AG04449 (cell line): Measurements from ENCODE around the gene EPRS1.

Experiments
- CTCF ChIA-PET: fragments of 350-600 bp; formaldehyde crosslinking; extraction: SDS; loops from one replicate; lab custom pipeline; 2021; ENCODE audit warnings: antibody characterized with exemption; lab: Yijun Ruan, JAX
- POLR2A ChIA-PET: fragments of 400-600, 350-600 bp; formaldehyde crosslinking; extraction: SDS; loops from one replicate; lab custom pipeline; 2020; ENCODE audit warnings: antibody characterized with exemption, inconsistent platforms; lab: Yijun Ruan, JAX
- DNase-seq: peaks from one replicate; pipeline ENCODE4 v3.0.0-alpha.2; 2010; ENCODE audit warnings: low read depth, low spot score
- H3K4me3 ChIP-seq: 2 replicates; pipeline ENCODE4 v1.5.1; 2011; ENCODE audit warnings: low read depth, mild to moderate bottlenecking, control low read depth, low read length
- CTCF ChIP-seq: IDR thresholded peaks from one replicate; pipeline ENCODE4 v1.5.1; 2011; ENCODE audit warnings: mild to moderate bottlenecking, moderate library complexity, low read length, control low read depth, inconsistent platforms; ENCODE audit not compliant: insufficient read depth; ENCODE audit errors: missing control alignments

The EPRS1 gene

GRCh38 chr1:220084460-220084859, 38.2 kb upstream of the EPRS1 start:
- H3K4me3 ChIP-seq, result no peak overlapping the region
- DNase-seq, result no peak
- TF ChIP-seq CTCF, result no peak
- CTCF ChIA-PET, result no interaction called here
- POLR2A ChIA-PET, result no interaction called here

DNA sequence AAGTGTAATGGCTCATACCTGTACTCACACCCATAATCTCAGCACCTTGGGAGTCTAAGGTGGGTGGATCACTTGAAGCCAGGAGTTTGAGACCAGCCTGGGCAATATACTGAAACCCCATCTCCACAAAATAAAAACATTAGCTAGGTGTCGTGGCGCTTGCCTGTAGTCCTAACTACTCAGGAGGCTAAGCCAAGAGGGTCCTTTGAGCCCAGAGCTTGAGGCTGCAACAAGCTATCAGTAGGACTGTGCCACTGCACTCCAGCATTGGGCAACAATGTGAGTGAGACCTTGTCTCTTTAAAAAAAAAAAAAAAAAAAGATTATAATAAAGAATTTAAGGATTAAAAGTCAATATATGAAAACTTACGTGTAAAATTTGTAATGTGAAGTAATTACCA, 31.6 kb upstream of the EPRS1 start:
- H3K4me3 ChIP-seq, result no peak overlapping the region
- POLR2A ChIA-PET, result interaction anchor here (0.6 kb wide), 1 partner anchor 65 kb away, joined by 4 read pairs; no protein-coding TSS in a partner anchor
- CTCF ChIA-PET, result interaction anchor here (0.9 to 1.0 kb wide), 3 partner anchors 9 to 699 kb away, joined by 3 to 4 read pairs (median 3); no protein-coding TSS in a partner anchor
- DNase-seq, result no peak
- TF ChIP-seq CTCF, result no peak

DNA sequence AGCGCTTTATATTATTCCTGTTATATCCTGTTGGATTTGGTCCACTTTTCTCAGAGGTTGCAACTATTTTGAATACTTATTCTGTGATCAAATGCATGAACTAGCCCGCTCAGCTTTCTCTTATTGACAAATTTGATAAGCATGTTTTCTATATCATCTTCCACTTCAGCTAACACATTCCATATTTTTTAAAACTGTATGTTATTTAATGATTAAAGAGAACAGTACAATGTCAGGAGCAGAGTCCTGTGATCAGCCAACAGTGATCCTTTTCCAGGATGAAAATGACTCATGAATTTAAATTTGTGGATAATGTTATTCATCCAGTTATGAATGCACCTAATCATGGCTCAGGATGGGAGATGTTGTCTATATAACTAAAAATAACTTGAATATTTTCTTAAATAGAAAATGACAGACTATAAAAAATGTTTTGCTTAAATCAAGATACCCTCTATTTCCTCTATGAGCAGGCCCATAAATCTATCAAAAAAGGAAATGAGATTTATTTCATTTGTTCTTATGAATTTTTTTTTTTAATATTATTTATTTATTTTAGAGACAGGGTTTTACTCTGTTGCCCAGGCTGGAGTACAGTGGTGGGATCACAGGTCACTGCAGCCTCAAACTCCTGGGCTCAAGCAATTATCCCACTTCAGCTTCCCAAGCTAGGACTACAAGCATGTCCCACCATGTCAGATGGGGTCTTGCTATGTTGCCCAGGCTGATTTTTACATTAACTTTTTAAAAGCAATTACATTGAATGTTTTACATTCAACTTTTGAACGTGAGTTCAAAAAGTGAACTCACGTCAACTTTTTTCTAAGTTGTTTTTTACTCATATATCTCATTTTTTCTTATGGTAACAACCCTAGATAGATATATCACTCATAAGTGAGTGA, 30.8 kb upstream of the EPRS1 start:
- TF ChIP-seq CTCF, result no peak
- no peak for DNase-seq
- ChIA-PET POLR2A (interaction anchor here (0.6 kb wide), 1 partner anchor 64 kb away, joined by 4 read pairs; no protein-coding TSS in a partner anchor), CTCF (interaction anchor here (0.9 to 1.0 kb wide), 3 partner anchors 9 to 700 kb away, joined by 3 to 4 read pairs (median 3); no protein-coding TSS in a partner anchor)
- no peak overlapping the region for H3K4me3 ChIP-seq

DNA sequence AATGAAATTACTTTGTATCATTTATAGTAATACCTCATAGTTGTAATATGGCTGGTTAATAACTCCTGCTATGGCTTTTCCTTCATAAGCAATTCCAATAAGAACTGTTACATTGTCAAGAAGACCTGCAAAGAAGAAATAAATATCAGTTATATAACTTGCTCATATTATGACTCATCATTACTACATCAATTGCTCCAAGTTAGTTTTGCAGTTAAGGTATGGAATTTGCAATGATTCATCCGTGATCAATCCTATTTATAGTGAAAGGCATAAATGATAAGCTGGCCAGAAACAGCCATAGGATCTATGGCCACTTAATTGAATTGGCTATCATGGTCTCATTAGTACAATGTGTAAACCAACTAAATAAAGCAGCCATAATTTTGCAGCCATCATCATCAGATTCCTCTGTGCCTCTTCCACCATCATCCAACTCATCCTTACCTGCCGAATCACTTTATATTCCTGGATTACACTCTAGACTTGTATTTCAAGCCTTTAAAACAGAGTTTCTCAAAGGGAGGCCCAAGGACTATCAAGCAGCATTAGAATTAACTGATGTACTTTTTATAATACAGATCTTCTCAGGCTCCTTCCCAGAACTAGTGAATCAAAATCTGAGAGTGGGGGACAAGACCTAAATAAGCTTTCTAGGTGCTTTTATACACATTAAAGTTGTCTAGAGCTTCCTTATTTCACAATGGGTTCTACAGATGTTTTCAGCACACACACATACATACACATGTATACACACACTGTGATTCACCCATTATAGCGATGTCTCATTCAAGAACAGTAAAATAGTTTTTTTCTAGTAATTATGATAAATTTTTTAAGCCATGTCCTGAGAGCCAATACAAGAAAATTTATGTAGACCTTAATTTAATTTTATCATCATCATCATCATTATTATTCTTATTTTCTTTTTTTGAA, 21.2 kb upstream of the EPRS1 start:
- no peak for DNase-seq
- ChIA-PET CTCF (interaction anchor here (1.0 kb wide), 1 partner anchor 43 kb away, joined by 3 read pairs; no protein-coding TSS in a partner anchor), POLR2A (no interaction called here)
- TF ChIP-seq CTCF, result no peak
- no peak overlapping the region for H3K4me3 ChIP-seq

- no peak for DNase-seq
- ChIA-PET CTCF (no interaction called here), POLR2A (no interaction called here)
- TF ChIP-seq CTCF, result no peak
- H3K4me3 ChIP-seq, result no peak overlapping the region
Observed at GRCh38 chr1:220062629-220063028, 16.3 kb upstream of the EPRS1 start.
